ENCODE data around the gene DNAJC4.

Gene DNAJC4

GRCh38 chr11:64198511-64198910 lies 31.8 kb upstream of the DNAJC4 start:
- Histone ChIP-seq H3K9me3 (ENCODE audit: control insufficient read depth, insufficient read depth, low read length) (no peaks in the 10 kb centered on the region), H3K4me3 (ENCODE audit: low read depth, low read length) (no peak overlapping the region), H3K36me3 (ENCODE audit: control insufficient read depth, insufficient read depth, low read length) (peaks cover 94% of the 10 kb centered on the region), H3K27ac (ENCODE audit: low read depth, low read length) (no peak overlapping the region), H3K4me1 (ENCODE audit: control insufficient read depth, insufficient read depth, low read length) (no peaks in the 10 kb centered on the region), H3K9ac (ENCODE audit: low read depth, low read length) (no peak overlapping the region), H3K27me3 (ENCODE audit: control insufficient read depth, insufficient read depth, low read length) (no peaks in the 10 kb centered on the region)

GRCh38 chr11:64201543-64201942 lies 28.8 kb upstream of the DNAJC4 start:
- Histone ChIP-seq H3K4me1 (ENCODE audit: control insufficient read depth, insufficient read depth, low read length) (no peaks in the 10 kb centered on the region), H3K4me3 (ENCODE audit: low read depth, low read length) (no peak overlapping the region), H3K9ac (ENCODE audit: low read depth, low read length) (no peak overlapping the region), H3K9me3 (ENCODE audit: control insufficient read depth, insufficient read depth, low read length) (no peaks in the 10 kb centered on the region), H3K36me3 (ENCODE audit: control insufficient read depth, insufficient read depth, low read length) (peaks cover 92% of the 10 kb centered on the region), H3K27ac (ENCODE audit: low read depth, low read length) (no peak overlapping the region), H3K27me3 (ENCODE audit: control insufficient read depth, insufficient read depth, low read length) (no peaks in the 10 kb centered on the region)

GRCh38 chr11:64202992-64203391 lies 27.4 kb upstream of the DNAJC4 start:
- H3K9ac ChIP-seq (ENCODE audit: low read depth, low read length), result no peak overlapping the region
- H3K36me3 ChIP-seq (ENCODE audit: control insufficient read depth, insufficient read depth, low read length), result peaks cover 92% of the 10 kb centered on the region
- no peak overlapping the region for H3K4me3 ChIP-seq (ENCODE audit: low read depth, low read length)
- no peak overlapping the region for H3K27ac ChIP-seq (ENCODE audit: low read depth, low read length)
- H3K27me3 ChIP-seq (ENCODE audit: control insufficient read depth, insufficient read depth, low read length), result no peaks in the 10 kb centered on the region
- H3K4me1 ChIP-seq (ENCODE audit: control insufficient read depth, insufficient read depth, low read length), result no peaks in the 10 kb centered on the region
- no peaks in the 10 kb centered on the region for H3K9me3 ChIP-seq (ENCODE audit: control insufficient read depth, insufficient read depth, low read length)

- no peaks in the 10 kb centered on the region for H3K27me3 ChIP-seq (ENCODE audit: control insufficient read depth, insufficient read depth, low read length)
These were observed 26.8 kb upstream of the DNAJC4 start for GRCh38 chr11:64203421-64204079.

GRCh38 chr11:64204080-64204440 lies 26.3 kb upstream of the DNAJC4 start:
- Histone ChIP-seq H3K4me1 (ENCODE audit: control insufficient read depth, insufficient read depth, low read length) (no peaks in the 10 kb centered on the region), H3K4me3 (ENCODE audit: low read depth, low read length) (no peak overlapping the region), H3K27me3 (ENCODE audit: control insufficient read depth, insufficient read depth, low read length) (no peaks in the 10 kb centered on the region), H3K9ac (ENCODE audit: low read depth, low read length) (no peak overlapping the region), H3K36me3 (ENCODE audit: control insufficient read depth, insufficient read depth, low read length) (peaks cover 82% of the 10 kb centered on the region), H3K9me3 (ENCODE audit: control insufficient read depth, insufficient read depth, low read length) (no peaks in the 10 kb centered on the region), H3K27ac (ENCODE audit: low read depth, low read length) (no peak overlapping the region)

More at GRCh38 chr11:64203421-64204079, 26.8 kb upstream of the DNAJC4 start:
- H3K9me3 ChIP-seq (ENCODE audit: control insufficient read depth, insufficient read depth, low read length), result no peaks in the 10 kb centered on the region
- peaks cover 87% of the 10 kb centered on the region for H3K36me3 ChIP-seq (ENCODE audit: control insufficient read depth, insufficient read depth, low read length)
- H3K4me1 ChIP-seq (ENCODE audit: control insufficient read depth, insufficient read depth, low read length), result no peaks in the 10 kb centered on the region
- no peak overlapping the region for H3K27ac ChIP-seq (ENCODE audit: low read depth, low read length)
- no peak overlapping the region for H3K4me3 ChIP-seq (ENCODE audit: low read depth, low read length)
- 0 out of 2 replicates have a peak overlapping the region, but pooled peaks have one; percentile 3 for H3K9ac ChIP-seq (ENCODE audit: low read depth, low read length)

- Histone ChIP-seq H3K9ac (ENCODE audit: low read depth, low read length) (no peak overlapping the region), H3K9me3 (ENCODE audit: control insufficient read depth, insufficient read depth, low read length) (no peaks in the 10 kb centered on the region), H3K36me3 (ENCODE audit: control insufficient read depth, insufficient read depth, low read length) (peaks cover 82% of the 10 kb centered on the region), H3K27me3 (ENCODE audit: control insufficient read depth, insufficient read depth, low read length) (no peaks in the 10 kb centered on the region), H3K4me3 (ENCODE audit: low read depth, low read length) (no peak overlapping the region), H3K27ac (ENCODE audit: low read depth, low read length) (no peak overlapping the region), H3K4me1 (ENCODE audit: control insufficient read depth, insufficient read depth, low read length) (no peaks in the 10 kb centered on the region)
These were observed 25.8 kb upstream of the DNAJC4 start for GRCh38 chr11:64204464-64204989.

GRCh38 chr11:64206457-64207255 lies 23.7 kb upstream of the DNAJC4 start, which contains the start of gene FERMT3:
Gene FERMT3, plus strand, starts transcription at chr11:64206721. Its CDS starts 644 bp downstream, at chr11:64207365.
- no peak within 1 kb of the TSS for H3K4me3 ChIP-seq (ENCODE audit: low read depth, low read length)
- no peaks in the 10 kb centered on the region for H3K4me1 ChIP-seq (ENCODE audit: control insufficient read depth, insufficient read depth, low read length)
- peak within 1 kb of the TSS; percentile 42 for H3K27ac ChIP-seq (ENCODE audit: low read depth, low read length)
- H3K27me3 ChIP-seq (ENCODE audit: control insufficient read depth, insufficient read depth, low read length), result no peaks in the 10 kb centered on the region
- peaks cover 69% of the 10 kb centered on the region for H3K36me3 ChIP-seq (ENCODE audit: control insufficient read depth, insufficient read depth, low read length)
- peak within 1 kb of the TSS; percentile 12; the same call in 1 of the 2 replicates for H3K9ac ChIP-seq (ENCODE audit: low read depth, low read length)
- no peaks in the 10 kb centered on the region for H3K9me3 ChIP-seq (ENCODE audit: control insufficient read depth, insufficient read depth, low read length)

GRCh38 chr11:64207256-64208085 lies 22.9 kb upstream of the DNAJC4 start:
- H3K27me3 ChIP-seq (ENCODE audit: control insufficient read depth, insufficient read depth, low read length), result no peaks in the 10 kb centered on the region
- H3K9ac ChIP-seq (ENCODE audit: low read depth, low read length), result peak overlapping the region; percentile 12; the same call in 1 of the 2 replicates
- no peaks in the 10 kb centered on the region for H3K4me1 ChIP-seq (ENCODE audit: control insufficient read depth, insufficient read depth, low read length)
- no peaks in the 10 kb centered on the region for H3K9me3 ChIP-seq (ENCODE audit: control insufficient read depth, insufficient read depth, low read length)
- H3K4me3 ChIP-seq (ENCODE audit: low read depth, low read length), result no peak overlapping the region
- H3K27ac ChIP-seq (ENCODE audit: low read depth, low read length), result peak overlapping the region; percentile 14
- peaks cover 62% of the 10 kb centered on the region for H3K36me3 ChIP-seq (ENCODE audit: control insufficient read depth, insufficient read depth, low read length)

GRCh38 chr11:64208086-64208795 lies 22.1 kb upstream of the DNAJC4 start:
- Histone ChIP-seq H3K9ac (ENCODE audit: low read depth, low read length) (no peak overlapping the region), H3K4me1 (ENCODE audit: control insufficient read depth, insufficient read depth, low read length) (no peaks in the 10 kb centered on the region), H3K36me3 (ENCODE audit: control insufficient read depth, insufficient read depth, low read length) (peaks cover 54% of the 10 kb centered on the region), H3K27ac (ENCODE audit: low read depth, low read length) (no peak overlapping the region), H3K9me3 (ENCODE audit: control insufficient read depth, insufficient read depth, low read length) (no peaks in the 10 kb centered on the region), H3K4me3 (ENCODE audit: low read depth, low read length) (no peak overlapping the region), H3K27me3 (ENCODE audit: control insufficient read depth, insufficient read depth, low read length) (no peaks in the 10 kb centered on the region)

Data from HUES48 (cell line).